Mammary epithelial cell (primary cell): ENCODE data around the gene HSF2.

Source experiments
- EZH2 ChIP-seq: IDR thresholded peaks from 2 replicates; pipeline ENCODE4 v1.6.1; 2012; ENCODE audit warnings: low read length, inconsistent platforms, borderline replicate concordance
- TF ChIP-seq, protein P1 (sequence below), 2 donors: IDR thresholded peaks in 1 of 2; conservative IDR thresholded peaks in 1 of 2; 2 replicates each; pipeline ENCODE4 v1.5.1; 2011 to 2012; ENCODE audit warnings: inconsistent platforms in 2 of 2, low read length in 2 of 2, mild to moderate bottlenecking in 2 of 2, control low read depth in 1 of 2, low read depth in 1 of 2; ENCODE audit not compliant: insufficient read depth in 1 of 2; ENCODE audit errors: extremely low read depth in 1 of 2

DNA sequence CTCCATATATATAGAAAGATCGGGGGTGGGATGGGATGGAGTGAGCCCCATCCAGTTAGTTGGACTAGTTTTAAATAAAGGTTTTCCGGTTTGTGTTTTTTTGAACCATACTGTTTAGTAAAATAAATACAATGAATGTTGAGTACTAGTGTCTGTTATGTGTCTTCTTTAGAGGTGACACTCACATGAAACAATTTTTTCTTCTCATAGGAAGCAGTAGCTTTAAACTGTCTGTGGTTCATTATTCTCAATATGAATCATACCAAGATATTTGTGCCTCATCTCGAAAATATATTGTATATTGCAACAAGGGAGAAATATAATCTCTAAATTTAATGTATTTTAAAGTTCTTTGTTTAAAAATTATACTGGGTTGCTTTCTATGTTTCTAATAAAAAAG is 33.4 kb downstream of the HSF2 start:
- no peak for TF ChIP-seq EZH2
- TF ChIP-seq, protein P1, sequence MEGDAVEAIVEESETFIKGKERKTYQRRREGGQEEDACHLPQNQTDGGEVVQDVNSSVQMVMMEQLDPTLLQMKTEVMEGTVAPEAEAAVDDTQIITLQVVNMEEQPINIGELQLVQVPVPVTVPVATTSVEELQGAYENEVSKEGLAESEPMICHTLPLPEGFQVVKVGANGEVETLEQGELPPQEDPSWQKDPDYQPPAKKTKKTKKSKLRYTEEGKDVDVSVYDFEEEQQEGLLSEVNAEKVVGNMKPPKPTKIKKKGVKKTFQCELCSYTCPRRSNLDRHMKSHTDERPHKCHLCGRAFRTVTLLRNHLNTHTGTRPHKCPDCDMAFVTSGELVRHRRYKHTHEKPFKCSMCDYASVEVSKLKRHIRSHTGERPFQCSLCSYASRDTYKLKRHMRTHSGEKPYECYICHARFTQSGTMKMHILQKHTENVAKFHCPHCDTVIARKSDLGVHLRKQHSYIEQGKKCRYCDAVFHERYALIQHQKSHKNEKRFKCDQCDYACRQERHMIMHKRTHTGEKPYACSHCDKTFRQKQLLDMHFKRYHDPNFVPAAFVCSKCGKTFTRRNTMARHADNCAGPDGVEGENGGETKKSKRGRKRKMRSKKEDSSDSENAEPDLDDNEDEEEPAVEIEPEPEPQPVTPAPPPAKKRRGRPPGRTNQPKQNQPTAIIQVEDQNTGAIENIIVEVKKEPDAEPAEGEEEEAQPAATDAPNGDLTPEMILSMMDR (conservative IDR thresholded peaks at IDR 0.05 in 1 of 2, IDR thresholded peaks at IDR 0.05 in 1 of 2; ENCODE audit: extremely low read depth in 1 of 2, insufficient read depth in 1 of 2, low read depth in 1 of 2, low read length in 2 of 2), result no peak
